GM12878 (cell line): ENCODE results near the gene APBA3. TPM values are rescaled to one million over a fixed set of nuclear protein-coding genes. Genes with fewer than 3 reads are reported as not detected.

Experiments
- ATAC-seq: fragments of 200-7000 bp; cut with Tn5 transposase; 3 replicates; pipeline ENCODE4 v1.9.1; 2020; ENCODE audit warnings: mild to moderate bottlenecking, moderate library complexity
- BruUV-seq: library from RNA; stranded (reverse); fragments of 400-500 nt; replicated peaks from 2 replicates; lab custom pipeline; 2021; lab: Mats Ljungman, UMichigan
- CTCF ChIA-PET: fragments of 300-600 bp; sonication (Branson Sonifier 250); formaldehyde crosslinking; extraction: SDS; loops from one replicate; lab custom pipeline; 2021; ENCODE audit warnings: inconsistent platforms; lab: Yijun Ruan, JAX
- POLR2A ChIA-PET: fragments of 350-600 bp; formaldehyde crosslinking; extraction: SDS; loops from one replicate; lab custom pipeline; 2021; ENCODE audit warnings: inconsistent platforms; lab: Charles Lee
- RAD21 ChIA-PET: fragments of 300-600 bp; sonication (Branson Sonifier 250); formaldehyde crosslinking; loops from one replicate; lab custom pipeline; 2023; ENCODE audit warnings: antibody characterized with exemption; ENCODE audit not compliant: unreplicated experiment; lab: Charles Lee
- SMC1A ChIA-PET: fragments of 300-600 bp; sonication (Branson Sonifier 250); formaldehyde crosslinking; loops from one replicate; lab custom pipeline; 2023; ENCODE audit not compliant: unreplicated experiment, uncharacterized antibody; lab: Charles Lee
- DNase-seq: peaks from one replicate; pipeline ENCODE4 v3.0.0-alpha.2; 2011; ENCODE audit warnings: low read depth, low spot score
- FAIRE-seq: peaks from 3 replicates; lab custom pipeline; 2011; peaks lifted over from hg19 to GRCh38; lab: Jason Lieb, UNC
- H2AFZ ChIP-seq: 2 replicates; pipeline ENCODE4 v1.6.0; 2011; ENCODE audit warnings: low read depth, low read length, control low read depth; ENCODE audit not compliant: control insufficient read depth
- H3K27ac ChIP-seq: 2 replicates; pipeline ENCODE4 v1.5.1; 2011; ENCODE audit warnings: control low read depth; ENCODE audit not compliant: control insufficient read depth, insufficient read depth
- H3K27me3 ChIP-seq, 2 experiments: replicated peaks in 1 of 2; 2 replicates each; pipeline versions ENCODE4 v1.6.0 to v1.6.1; 2011; ENCODE audit warnings: low read length in 1 of 2; ENCODE audit not compliant: control insufficient read depth in 2 of 2, insufficient read depth in 2 of 2
- H3K36me3 ChIP-seq, 2 experiments: 2 replicates each; pipeline ENCODE4 v1.5.1; 2011; ENCODE audit warnings: low read length in 1 of 2; ENCODE audit not compliant: control insufficient read depth in 2 of 2, insufficient read depth in 2 of 2
- H3K4me1 ChIP-seq: 2 replicates; pipeline ENCODE4 v1.6.1; 2011; ENCODE audit warnings: mild to moderate bottlenecking, low read length, moderate library complexity, mixed read lengths; ENCODE audit not compliant: control insufficient read depth, insufficient read depth
- H3K4me2 ChIP-seq: 2 replicates; pipeline ENCODE4 v1.6.0; 2011; ENCODE audit warnings: control low read depth; ENCODE audit not compliant: control insufficient read depth, insufficient read depth
- H3K4me3 ChIP-seq: fragments of 200-600 bp; sonication (generic); 2 replicates; pipeline ENCODE4 v1.5.1; 2016
- H3K79me2 ChIP-seq: 2 replicates; pipeline ENCODE4 v1.6.0; 2011; ENCODE audit warnings: low read length; ENCODE audit not compliant: control insufficient read depth, insufficient read depth
- H3K9ac ChIP-seq: 2 replicates; pipeline ENCODE4 v1.8.0; 2011; ENCODE audit warnings: low read length, control low read depth, mixed read lengths; ENCODE audit not compliant: control insufficient read depth, insufficient read depth
- H3K9me3 ChIP-seq: replicated peaks from 3 replicates; pipeline ENCODE4 v1.5.1; 2011; ENCODE audit warnings: mild to moderate bottlenecking, low read length; ENCODE audit not compliant: control insufficient read depth, insufficient read depth
- H4K20me1 ChIP-seq: 2 replicates; pipeline ENCODE4 v1.6.0; 2011; ENCODE audit not compliant: control insufficient read depth, insufficient read depth
- PKNOX1 ChIP-seq: fragments of 450-650 bp; IDR thresholded peaks from 2 replicates; pipeline ENCODE4 v1.6.1; 2016; ENCODE audit warnings: mild to moderate bottlenecking
- TCF12 ChIP-seq: IDR thresholded peaks from 2 replicates; pipeline ENCODE4 v1.6.1; 2011; ENCODE audit warnings: low read depth, mild to moderate bottlenecking, low read length
- ZNF274 ChIP-seq: IDR thresholded peaks from one replicate; pipeline ENCODE4 v1.8.0; 2011; ENCODE audit not compliant: insufficient read length, insufficient read depth
- WGBS: methylation state at CpG from one replicate; pipeline ENCODE4 v1.1.6; 2016; ENCODE audit warnings: low lambda C conversion rate; ENCODE audit not compliant: insufficient replicate concordance, insufficient coverage; ENCODE audit errors: missing lambda C conversion rate; 5-methylcytosine and 5-hydroxymethylcytosine counted together
- in situ Hi-C: fragments of 300-500 bp; cut with MboI; formaldehyde crosslinking; loops from 9 replicates; pipeline ENCODE4 v1.14.3; 2018; ENCODE audit warnings: mixed read lengths
- intact Hi-C: fragments of 100-400 bp; cut with micrococcal nuclease; formaldehyde crosslinking; loops from one replicate; pipeline ENCODE4 v1.14.2; 2022; ENCODE audit not compliant: unreplicated experiment
- polyA plus RNA-seq, 11 experiments: library from polyadenylated mRNA; depleted of rRNA in 4 of 11; unstranded in 6 of 11; stranded (reverse) in 5 of 11; fragments of >200 nt; fragmentation: Nextera tagmentation in 4 of 11; fragmentation: Illumina TruSeq in 1 of 11; extraction: Ambion mirVana in 4 of 11; extraction: Trizol in 1 of 11; gene quantifications; 1 replicate in 1 of 11; 2 replicates in 10 of 11; pipeline versions ENCODE4 v1.2.1 to v1.2.3, GENCODE V29; 2011 to 2016; ENCODE audit warnings: inconsistent platforms in 2 of 11, missing spikeins in 2 of 11, low read depth in 1 of 11
- total RNA-seq, 4 experiments: library from RNA; depleted of rRNA in 3 of 4; stranded (reverse); fragments of >200 nt in 3 of 4; fragmentation: Illumina TruSeq in 1 of 4; extraction: Trizol in 1 of 4; gene quantifications; 2 replicates each; pipeline versions ENCODE4 v1.2.1 to v1.2.3, GENCODE V29; 2013 to 2021

Gene APBA3
- total and polyA plus RNA-seq, 10 of the 15 experiments (the other 5 are each of a cell fraction or from before 2014, with no cell fraction given), result 0.31 to 36.4 (median 18.3) TPM

GRCh38 chr19:3784607-3785450 lies 23.3 kb upstream of the APBA3 start:
- ATAC-seq, result no peak
- CTCF ChIA-PET, result no interaction called here
- Histone ChIP-seq H2AFZ (no peak overlapping the region), H3K27me3 (no peaks in the 10 kb centered on the region; a peak in 1 of 4 replicates), H3K36me3 (no peaks in the 10 kb centered on the region; a peak in 1 of 4 replicates), H3K27ac (no peak overlapping the region), H3K79me2 (no peaks in the 10 kb centered on the region), H3K4me3 (no peak overlapping the region), H3K9me3 (no peaks in the 10 kb centered on the region; the same call in 2 of the 3 replicates), H3K4me2 (no peak overlapping the region; the same call in 1 of the 2 replicates), H3K9ac (no peak overlapping the region), H3K4me1 (no peaks in the 10 kb centered on the region), H4K20me1 (no peaks in the 10 kb centered on the region)
- DNase-seq, result no peak
- SMC1A ChIA-PET, result no interaction called here
- POLR2A ChIA-PET, result no interaction called here
- intact Hi-C loops (no loop called here), in situ Hi-C loops (no loop called here)
- BruUV-seq, result no TSS peak
- TF ChIP-seq PKNOX1, result no peak
- TF ChIP-seq ZNF274, result no peak
- TF ChIP-seq TCF12, result no peak
- WGBS, result 8% methylated on average over 21 of the region's 25 CpGs
- FAIRE-seq, result no peak
- RAD21 ChIA-PET, result no interaction called here
